H1 (cell line): Measurements from ENCODE around the gene MRPL36. TPM values are rescaled to one million over a fixed set of nuclear protein-coding genes. Genes with fewer than 3 reads are reported as not detected.

Experiments used
- CTCF ChIA-PET: fragments of 300-600 bp; sonication (Branson Sonifier 250); formaldehyde crosslinking; loops from one replicate; lab custom pipeline; 2021; ENCODE audit not compliant: partially characterized antibody; lab: Charles Lee
- POLR2A ChIA-PET: fragments of 300-600 bp; sonication (Branson Sonifier 250); formaldehyde crosslinking; loops from one replicate; lab custom pipeline; 2021; ENCODE audit warnings: inconsistent platforms; ENCODE audit not compliant: partially characterized antibody; lab: Charles Lee
- DNase-seq, 2 experiments: peaks; one replicate each; pipeline versions ENCODE4 v3.0.0 to v3.0.0-alpha.2; 2010 to 2022; ENCODE audit warnings: low spot score in 2 of 2, low read depth in 1 of 2, mixed read lengths in 1 of 2
- FAIRE-seq: peaks from 2 replicates; lab custom pipeline; 2011; peaks lifted over from hg19 to GRCh38; lab: Jason Lieb, UNC
- H2AFZ ChIP-seq: 2 replicates; pipeline ENCODE4 v1.8.1; 2012; ENCODE audit warnings: low read length, inconsistent platforms
- H2AK5ac ChIP-seq: 2 replicates; pipeline ENCODE4 v1.6.1; 2013; ENCODE audit warnings: low read depth, low read length
- H2BK120ac ChIP-seq: replicated peaks from 2 replicates; pipeline ENCODE3; 2013; ENCODE audit warnings: low read depth, low read length, inconsistent platforms
- H2BK12ac ChIP-seq: 2 replicates; pipeline ENCODE4 v1.6.1; 2013; ENCODE audit warnings: low read depth, low read length
- H2BK15ac ChIP-seq: 2 replicates; pipeline ENCODE4 v1.6.1; 2013; ENCODE audit warnings: low read length
- H2BK20ac ChIP-seq: 2 replicates; pipeline ENCODE4 v1.6.1; 2013; ENCODE audit warnings: low read length
- H2BK5ac ChIP-seq: 2 replicates; pipeline ENCODE4 v1.6.1; 2013; ENCODE audit warnings: low read depth, low read length
- H3K14ac ChIP-seq: 2 replicates; pipeline ENCODE4 v1.6.1; 2013; ENCODE audit warnings: inconsistent platforms; ENCODE audit not compliant: insufficient read length
- H3K18ac ChIP-seq: 2 replicates; pipeline ENCODE4 v1.6.1; 2013; ENCODE audit warnings: low read length; ENCODE audit errors: extremely low read depth
- H3K23ac ChIP-seq: 2 replicates; pipeline ENCODE4 v1.6.1; 2013; ENCODE audit warnings: inconsistent platforms; ENCODE audit not compliant: insufficient read length
- H3K23me2 ChIP-seq: 2 replicates; pipeline ENCODE4 v1.6.1; 2013; ENCODE audit warnings: low read depth, low read length
- H3K27ac ChIP-seq: 2 replicates; pipeline ENCODE4 v1.6.1; 2011; ENCODE audit warnings: low read depth, low read length, inconsistent platforms
- H3K27me3 ChIP-seq, 4 experiments: replicated peaks in 1 of 4; 1 replicate in 1 of 4; 2 replicates in 3 of 4; pipeline versions ENCODE4 v1.6.1 to v1.8.1; 2011 to 2013; ENCODE audit warnings: low read length in 3 of 4, mild to moderate bottlenecking in 3 of 4, inconsistent platforms in 2 of 4, mixed read lengths in 2 of 4, moderate library complexity in 1 of 4; ENCODE audit not compliant: control insufficient read depth in 3 of 4, insufficient read depth in 3 of 4; ENCODE audit errors: extremely low read depth in 1 of 4
- H3K36me3 ChIP-seq, 4 experiments: 2 replicates each; pipeline versions ENCODE4 v1.6.1 to v1.8.1; 2011 to 2013; ENCODE audit warnings: mild to moderate bottlenecking in 4 of 4, low read length in 3 of 4, moderate library complexity in 2 of 4, control low read depth in 1 of 4, inconsistent platforms in 1 of 4; ENCODE audit not compliant: insufficient read depth in 4 of 4, control insufficient read depth in 2 of 4
- H3K4ac ChIP-seq: replicated peaks from 2 replicates; pipeline ENCODE3; 2013; ENCODE audit warnings: low read length, low read depth, mixed read lengths, inconsistent platforms; ENCODE audit not compliant: insufficient read length
- H3K4me1 ChIP-seq, 4 experiments: replicated peaks in 1 of 4; 1 replicate in 1 of 4; 2 replicates in 3 of 4; pipeline versions ENCODE4 v1.6.1 to v1.8.1; 2011 to 2013; ENCODE audit warnings: low read length in 3 of 4, inconsistent platforms in 2 of 4, mixed read lengths in 1 of 4; ENCODE audit not compliant: insufficient read depth in 4 of 4, control insufficient read depth in 3 of 4
- H3K4me2 ChIP-seq, 2 experiments: 2 replicates each; pipeline versions ENCODE4 v1.6.1 to v1.8.1; 2011 to 2013; ENCODE audit warnings: low read depth in 2 of 2, low read length in 2 of 2, control low read depth in 1 of 2, inconsistent platforms in 1 of 2, mild to moderate bottlenecking in 1 of 2; ENCODE audit not compliant: insufficient read depth in 1 of 2
- H3K4me3 ChIP-seq, 4 experiments: fragments of 200-600, 300-600 bp in 1 of 4; sonication (generic), shearing (Covaris generic), sonication (Bioruptor Twin) in 1 of 4; 2 replicates each; pipeline versions ENCODE4 v1.5.1 to v1.8.1; 2011 to 2016; ENCODE audit warnings: low read length in 4 of 4, low read depth in 3 of 4, control low read depth in 2 of 4, inconsistent platforms in 2 of 4, mild to moderate bottlenecking in 2 of 4, mixed read lengths in 1 of 4, moderate library complexity in 1 of 4; ENCODE audit not compliant: insufficient read depth in 2 of 4; ENCODE audit errors: extremely low read depth in 1 of 4
- H3K56ac ChIP-seq: replicated peaks from 2 replicates; pipeline ENCODE3; 2013; ENCODE audit warnings: low read depth, mild to moderate bottlenecking, mixed read lengths, low read length, inconsistent platforms; ENCODE audit not compliant: insufficient read length
- H3K79me1 ChIP-seq: 2 replicates; pipeline ENCODE4 v1.6.1; 2013; ENCODE audit warnings: low read depth, low read length, control low read depth
- H3K79me2 ChIP-seq, 2 experiments: 2 replicates each; pipeline versions ENCODE4 v1.6.1 to v1.8.1; 2012 to 2013; ENCODE audit warnings: low read length in 2 of 2, mild to moderate bottlenecking in 2 of 2, inconsistent platforms in 1 of 2; ENCODE audit not compliant: insufficient read depth in 2 of 2, control insufficient read depth in 1 of 2
- H3K9ac ChIP-seq, 4 experiments: replicated peaks in 1 of 4; 1 replicate in 1 of 4; 2 replicates in 3 of 4; pipeline versions ENCODE4 v1.6.1 to v1.8.1; 2011 to 2013; ENCODE audit warnings: low read depth in 3 of 4, low read length in 3 of 4, control low read depth in 2 of 4, mild to moderate bottlenecking in 2 of 4, moderate library complexity in 2 of 4, inconsistent platforms in 1 of 4; ENCODE audit errors: extremely low read depth in 1 of 4
- H3K9me3 ChIP-seq, 2 experiments: 2 replicates each; pipeline versions ENCODE4 v1.6.1 to v1.8.1; 2012 to 2013; ENCODE audit warnings: mild to moderate bottlenecking in 2 of 2, moderate library complexity in 2 of 2, control low read depth in 1 of 2, inconsistent platforms in 1 of 2, low read depth in 1 of 2, low read length in 1 of 2, mixed read lengths in 1 of 2; ENCODE audit not compliant: insufficient read depth in 2 of 2
- H4K20me1 ChIP-seq, 2 experiments: replicated peaks in 1 of 2; 2 replicates each; pipeline versions ENCODE3 to v1.8.1; 2011 to 2013; ENCODE audit warnings: inconsistent platforms in 2 of 2, low read length in 2 of 2, mild to moderate bottlenecking in 1 of 2; ENCODE audit not compliant: insufficient read depth in 2 of 2, control insufficient read depth in 1 of 2
- H4K5ac ChIP-seq: 2 replicates; pipeline ENCODE4 v1.6.1; 2013; ENCODE audit warnings: low read length, low read depth, mixed read lengths, inconsistent platforms; ENCODE audit not compliant: insufficient read length
- H4K8ac ChIP-seq: 2 replicates; pipeline ENCODE4 v1.8.0; 2013; ENCODE audit warnings: mild to moderate bottlenecking, moderate library complexity, low read length, inconsistent platforms; ENCODE audit not compliant: insufficient read depth; ENCODE audit errors: extremely low read depth
- H4K91ac ChIP-seq: replicated peaks from 2 replicates; pipeline ENCODE3; 2013; ENCODE audit warnings: low read length, mixed read lengths, inconsistent platforms; ENCODE audit not compliant: insufficient read length
- CEBPB ChIP-seq: IDR thresholded peaks from 2 replicates; pipeline ENCODE4 v1.6.1; 2012; ENCODE audit warnings: low read depth, low read length
- CHD1 ChIP-seq: IDR thresholded peaks from 2 replicates; pipeline ENCODE4 v1.6.1; 2012; ENCODE audit warnings: low read depth, low read length, improper control_type of control experiment
- EP300 ChIP-seq, 2 experiments: IDR thresholded peaks; 1 replicate in 1 of 2; 2 replicates in 1 of 2; pipeline ENCODE4 v1.6.1; 2011 to 2012; ENCODE audit warnings: low read depth in 2 of 2, low read length in 2 of 2, mild to moderate bottlenecking in 2 of 2, borderline replicate concordance in 1 of 2, inconsistent platforms in 1 of 2, moderate library complexity in 1 of 2
- GABPA ChIP-seq: IDR thresholded peaks from 2 replicates; pipeline ENCODE4 v1.6.1; 2011; ENCODE audit warnings: mild to moderate bottlenecking, low read length, moderate library complexity, borderline replicate concordance; ENCODE audit not compliant: insufficient read depth
- HDAC6 ChIP-seq: IDR thresholded peaks from one replicate; pipeline ENCODE4 v1.7.1; 2012; ENCODE audit warnings: low read depth, mild to moderate bottlenecking, inconsistent platforms, low read length, moderate library complexity
- YY1 ChIP-seq: IDR thresholded peaks from 2 replicates; pipeline ENCODE4 v1.6.1; 2011; ENCODE audit warnings: low read depth, mild to moderate bottlenecking, low read length
- WGBS, 2 experiments: shearing (Covaris generic) in 1 of 2; methylation state at CpG; one replicate each; pipeline versions ENCODE4 v1.1.6 to v1.1.7; 2013 to 2015; ENCODE audit warnings: low lambda C conversion rate in 2 of 2, mixed read lengths in 2 of 2, inconsistent platforms in 1 of 2, low coverage in 1 of 2, missing lambda C conversion rate in 1 of 2; ENCODE audit not compliant: insufficient replicate concordance in 2 of 2, insufficient coverage in 1 of 2, insufficient read length in 1 of 2; ENCODE audit errors: extremely low coverage in 1 of 2, missing lambda C conversion rate in 1 of 2; 5-methylcytosine and 5-hydroxymethylcytosine counted together
- polyA plus RNA-seq, 7 experiments: library from polyadenylated mRNA; depleted of rRNA in 3 of 7; stranded (reverse) in 5 of 7; unstranded in 2 of 7; fragments of >200 nt in 5 of 7; fragments of 200-250 nt in 2 of 7; gene quantifications; 1 replicate in 5 of 7; 2 replicates in 1 of 7; 4 replicates in 1 of 7; pipeline versions ENCODE4 v1.2.1 to v1.2.3, GENCODE V29; 2011 to 2013; ENCODE audit warnings: missing spikeins in 2 of 7, mixed read lengths in 2 of 7
- total RNA-seq: library from RNA; stranded (reverse); fragmentation: NEBNext Ultra II Directional; extraction: Animal tissue kit (Norgen Biotek cat#: 25700); gene quantifications from 2 replicates; pipeline ENCODE4 v1.2.1, GENCODE V29; 2021

Gene MRPL36
- total and polyA plus RNA-seq, 2 of the 8 experiments (the other 6 are each of a cell fraction or from before 2014, with no cell fraction given) = 56.3 to 81.5 TPM

- no peak overlapping the region for H3K4ac ChIP-seq
- H2BK12ac ChIP-seq = no peak overlapping the region
- H3K23me2 ChIP-seq = no peaks in the 10 kb centered on the region
- H4K5ac ChIP-seq = no peak overlapping the region
- H3K14ac ChIP-seq = no peak overlapping the region
- H3K4me1 ChIP-seq = peaks cover 0 to 6% (median 0%) of the 10 kb centered on the region in 4 experiments; a peak in 5 of 7 replicates
- H3K4me2 ChIP-seq = no peak overlapping the region
- no peak overlapping the region for H4K91ac ChIP-seq
- H4K20me1 ChIP-seq = no peaks in the 10 kb centered on the region
- no peak overlapping the region for H2BK120ac ChIP-seq
- no peaks in the 10 kb centered on the region; a peak in 1 of 7 replicates for H3K27me3 ChIP-seq
- DNase-seq = no peak
- H3K4me3 ChIP-seq = no peak overlapping the region
- no peak overlapping the region for H2AK5ac ChIP-seq
- H3K18ac ChIP-seq = no peak overlapping the region
- H2BK20ac ChIP-seq = no peak overlapping the region
- no peak overlapping the region for H4K8ac ChIP-seq
- TF ChIP-seq YY1 (no peak), CHD1 (no peak), CEBPB (no peak), GABPA (no peak), EP300 (IDR thresholded peaks at IDR 0.05; ENCODE audit: borderline replicate concordance in 1 of 2, low read depth in 2 of 2, low read length in 2 of 2) (no peak), HDAC6 (no peak)
- no peak overlapping the region for H3K56ac ChIP-seq
- ChIA-PET POLR2A (no interaction called here), CTCF (interaction anchor here (1.0 to 4.7 kb wide), 3 partner anchors 11 to 44 kb away, joined by 3 to 25 read pairs (median 18); no protein-coding TSS in a partner anchor)
- H3K27ac ChIP-seq = no peak overlapping the region
- no peak overlapping the region for H3K9ac ChIP-seq
- H3K36me3 ChIP-seq = no peaks in the 10 kb centered on the region
- H3K79me1 ChIP-seq = no peaks in the 10 kb centered on the region
- no peak overlapping the region for H2BK5ac ChIP-seq
- H2BK15ac ChIP-seq = no peak overlapping the region
- FAIRE-seq = no peak
- no peak overlapping the region for H2AFZ ChIP-seq
- no peaks in the 10 kb centered on the region for H3K9me3 ChIP-seq
- H3K23ac ChIP-seq = no peak overlapping the region
- H3K79me2 ChIP-seq = no peaks in the 10 kb centered on the region
- 95% methylated on average over 3 of the region's 3 CpGs; no CpG with 5 or more reads in 1 of the 2 experiments for WGBS, 2 experiments
Observed at GRCh38 chr5:1765880-1766235, 33.8 kb downstream of the MRPL36 start.
